Fibroblast of the aortic adventitia (primary cell): ENCODE data around the gene ASTE1. TPM values are rescaled to one million over a fixed set of nuclear protein-coding genes. Genes with fewer than 3 reads are reported as not detected.

Experiments used
- DNase-seq: peaks from one replicate; pipeline ENCODE4 v3.0.0-alpha.2; 2010; ENCODE audit warnings: low read depth
- H3K4me3 ChIP-seq: 2 replicates; pipeline ENCODE4 v1.5.1; 2011; ENCODE audit warnings: low read depth, mild to moderate bottlenecking, control low read depth, low read length, moderate library complexity
- CTCF ChIP-seq: IDR thresholded peaks from 2 replicates; pipeline ENCODE4 v1.5.1; 2011; ENCODE audit warnings: mild to moderate bottlenecking, low read length, control low read depth, inconsistent platforms; ENCODE audit not compliant: insufficient read depth
- total RNA-seq: library from RNA; depleted of rRNA; stranded (reverse); fragments of >200 nt; gene quantifications from 2 replicates; pipeline ENCODE4 v1.2.3, GENCODE V29; 2012; ENCODE audit warnings: low replicate concordance

Gene ASTE1
- total RNA-seq, 1 donor = 10.1 TPM

- DNase-seq = no peak
- no peak for TF ChIP-seq CTCF
- no peak overlapping the region for H3K4me3 ChIP-seq
Measured at GRCh38 chr3:130992344-130992743, 34.3 kb downstream of the ASTE1 start.

- H3K4me3 ChIP-seq = no peak overlapping the region
- TF ChIP-seq CTCF = no peak
- no peak for DNase-seq
Measured at GRCh38 chr3:130991126-130991525, 35.5 kb downstream of the ASTE1 start.

GRCh38 chr3:130990282-130990681 lies 36.3 kb downstream of the ASTE1 start:
- no peak for DNase-seq
- TF ChIP-seq CTCF = no peak
- no peak overlapping the region for H3K4me3 ChIP-seq

- TF ChIP-seq CTCF = no peak
- no peak overlapping the region for H3K4me3 ChIP-seq
- no peak for DNase-seq
Measured at GRCh38 chr3:130981469-130981868, 45.2 kb downstream of the ASTE1 start.

GRCh38 chr3:130979117-130979516 lies 47.5 kb downstream of the ASTE1 start:
- no peak for TF ChIP-seq CTCF
- DNase-seq = no peak
- no peak overlapping the region for H3K4me3 ChIP-seq

- TF ChIP-seq CTCF = no peak
- DNase-seq = no peak
- H3K4me3 ChIP-seq = no peak overlapping the region
Measured at GRCh38 chr3:130976706-130977105, 49.9 kb downstream of the ASTE1 start.

GRCh38 chr3:130975251-130975650 lies 51.4 kb downstream of the ASTE1 start:
- no peak overlapping the region for H3K4me3 ChIP-seq
- no peak for TF ChIP-seq CTCF
- DNase-seq = no peak
